HUES64 (cell line): Measurements from ENCODE around the gene TYMP.

Experiments
- H3K27ac ChIP-seq: 2 replicates; pipeline ENCODE4 v1.7.0; 2013; ENCODE audit warnings: low read depth, low read length, inconsistent platforms
- H3K27me3 ChIP-seq: 2 replicates; pipeline ENCODE4 v1.6.1; 2013; ENCODE audit warnings: mild to moderate bottlenecking, low read length; ENCODE audit not compliant: insufficient read depth
- H3K36me3 ChIP-seq: 2 replicates; pipeline ENCODE4 v1.6.1; 2013; ENCODE audit warnings: mild to moderate bottlenecking, low read length; ENCODE audit not compliant: insufficient read depth
- H3K4me1 ChIP-seq: 2 replicates; pipeline ENCODE4 v1.6.1; 2013; ENCODE audit warnings: mild to moderate bottlenecking, low read length, moderate library complexity; ENCODE audit not compliant: insufficient read depth
- H3K4me3 ChIP-seq: 2 replicates; pipeline ENCODE4 v1.5.1; 2013; ENCODE audit warnings: mild to moderate bottlenecking, low read length, moderate library complexity
- H3K9ac ChIP-seq: 2 replicates; pipeline ENCODE4 v1.6.1; 2013; ENCODE audit warnings: mild to moderate bottlenecking, low read depth, low read length
- H3K9me3 ChIP-seq: 2 replicates; pipeline ENCODE4 v1.6.1; 2013; ENCODE audit warnings: low read depth, low read length; ENCODE audit not compliant: insufficient read depth
- WGBS: fragments of 150-250, 120-280 bp; methylation state at CpG from one replicate; pipeline ENCODE4 v1.1.7; 2013; ENCODE audit warnings: missing lambda C conversion rate; 5-methylcytosine and 5-hydroxymethylcytosine counted together

TYMP gene

GRCh38 chr22:50526834-50527801 lies 2.7 kb downstream of the TYMP start:
- H3K27ac ChIP-seq: no peak overlapping the region
- H3K4me3 ChIP-seq: peak overlapping the region; percentile 79
- H3K9ac ChIP-seq: no peak overlapping the region
- peaks cover 57% of the 10 kb centered on the region for H3K27me3 ChIP-seq
- peaks cover 15% of the 10 kb centered on the region for H3K36me3 ChIP-seq
- 49% methylated on average over 29 of the region's 29 CpGs for WGBS
- H3K4me1 ChIP-seq: no peaks in the 10 kb centered on the region; the same call in 1 of the 2 replicates
- no peaks in the 10 kb centered on the region for H3K9me3 ChIP-seq

- Histone ChIP-seq H3K27me3 (peaks cover 49% of the 10 kb centered on the region), H3K4me1 (no peaks in the 10 kb centered on the region; the same call in 1 of the 2 replicates), H3K36me3 (peaks cover 22% of the 10 kb centered on the region), H3K27ac (peak overlapping the region; percentile 92; the same call in 1 of the 2 replicates), H3K9ac (peak overlapping the region; percentile 77), H3K9me3 (no peaks in the 10 kb centered on the region), H3K4me3 (peak overlapping the region; percentile 79)
- WGBS: under 1% methylated on average over 77 of the region's 77 CpGs
Measured at GRCh38 chr22:50526108-50526833, 3.5 kb downstream of the TYMP start.

- Histone ChIP-seq H3K4me3 (peak overlapping the region; percentile 79), H3K27ac (peak overlapping the region; percentile 92; the same call in 1 of the 2 replicates), H3K9ac (peak overlapping the region; percentile 77), H3K36me3 (peaks cover 26% of the 10 kb centered on the region), H3K4me1 (no peaks in the 10 kb centered on the region; the same call in 1 of the 2 replicates), H3K27me3 (peaks cover 44% of the 10 kb centered on the region), H3K9me3 (no peaks in the 10 kb centered on the region)
- under 1% methylated on average over 33 of the region's 33 CpGs for WGBS
Measured at GRCh38 chr22:50525858-50526107, 4.0 kb downstream of the TYMP start.

- peak within 1 kb of the TSS; percentile 92 for H3K27ac ChIP-seq
- H3K36me3 ChIP-seq: peaks cover 27% of the 10 kb centered on the region
- H3K4me3 ChIP-seq: peak within 1 kb of the TSS; percentile 79
- H3K4me1 ChIP-seq: no peaks in the 10 kb centered on the region; the same call in 1 of the 2 replicates
- no peaks in the 10 kb centered on the region for H3K9me3 ChIP-seq
- H3K27me3 ChIP-seq: peaks cover 39% of the 10 kb centered on the region
- under 1% methylated on average over 84 of the region's 84 CpGs for WGBS
- peak within 1 kb of the TSS; percentile 77 for H3K9ac ChIP-seq
Measured at GRCh38 chr22:50525104-50525857, 4.5 kb downstream of the TYMP start, which contains the start of gene SCO2. TSS of gene SCO2 (minus strand) at chr22:50525598. CDS start at chr22:50524411, 1,187 bp downstream.

- no peaks in the 10 kb centered on the region for H3K9me3 ChIP-seq
- peak overlapping the region; percentile 92 for H3K27ac ChIP-seq
- peak overlapping the region; percentile 77 for H3K9ac ChIP-seq
- peaks cover 33% of the 10 kb centered on the region for H3K27me3 ChIP-seq
- H3K4me3 ChIP-seq: peak overlapping the region; percentile 79
- H3K36me3 ChIP-seq: peaks cover 28% of the 10 kb centered on the region
- no peaks in the 10 kb centered on the region; the same call in 1 of the 2 replicates for H3K4me1 ChIP-seq
- WGBS: 28% methylated on average over 19 of the region's 19 CpGs
Measured at GRCh38 chr22:50524676-50525103, 5.1 kb downstream of the TYMP start.

GRCh38 chr22:50523806-50524675 lies 5.8 kb downstream of the TYMP start:
- H3K4me1 ChIP-seq: no peaks in the 10 kb centered on the region; the same call in 1 of the 2 replicates
- peak overlapping the region; percentile 77 for H3K9ac ChIP-seq
- H3K4me3 ChIP-seq: peak overlapping the region; percentile 79
- H3K27me3 ChIP-seq: peaks cover 27% of the 10 kb centered on the region
- H3K9me3 ChIP-seq: no peaks in the 10 kb centered on the region
- no peak overlapping the region for H3K27ac ChIP-seq
- peaks cover 34% of the 10 kb centered on the region for H3K36me3 ChIP-seq
- 91% methylated on average over 25 of the region's 25 CpGs for WGBS

GRCh38 chr22:50523458-50523805 lies 6.4 kb downstream of the TYMP start:
- WGBS: 95% methylated on average over 16 of the region's 16 CpGs
- H3K27me3 ChIP-seq: peaks cover 21% of the 10 kb centered on the region
- no peaks in the 10 kb centered on the region for H3K9me3 ChIP-seq
- no peak overlapping the region for H3K4me3 ChIP-seq
- peaks cover 38% of the 10 kb centered on the region for H3K36me3 ChIP-seq
- H3K9ac ChIP-seq: no peak overlapping the region
- no peak overlapping the region for H3K27ac ChIP-seq
- no peaks in the 10 kb centered on the region; the same call in 1 of the 2 replicates for H3K4me1 ChIP-seq

GRCh38 chr22:50522806-50523438 lies 6.9 kb downstream of the TYMP start:
- H3K4me3 ChIP-seq: no peak overlapping the region
- peaks cover 16% of the 10 kb centered on the region for H3K27me3 ChIP-seq
- H3K9me3 ChIP-seq: no peaks in the 10 kb centered on the region
- H3K9ac ChIP-seq: no peak overlapping the region
- no peak overlapping the region for H3K27ac ChIP-seq
- peaks cover 43% of the 10 kb centered on the region for H3K36me3 ChIP-seq
- H3K4me1 ChIP-seq: no peaks in the 10 kb centered on the region; the same call in 1 of the 2 replicates
- WGBS: 96% methylated on average over 22 of the region's 22 CpGs

- peaks cover 49% of the 10 kb centered on the region for H3K36me3 ChIP-seq
- H3K9me3 ChIP-seq: no peaks in the 10 kb centered on the region
- peaks cover 9% of the 10 kb centered on the region for H3K27me3 ChIP-seq
- H3K27ac ChIP-seq: no peak overlapping the region
- no peaks in the 10 kb centered on the region; the same call in 1 of the 2 replicates for H3K4me1 ChIP-seq
- H3K4me3 ChIP-seq: no peak overlapping the region
- no peak overlapping the region for H3K9ac ChIP-seq
- 97% methylated on average over 15 of the region's 15 CpGs for WGBS
Measured at GRCh38 chr22:50522208-50522805, 7.5 kb downstream of the TYMP start.
